Smooth muscle cell of the brain vasculature (primary cell): Measurements from ENCODE around the gene BRI3.
"Not testable (repeated sequence)": the region's sequence is repeated elsewhere in the genome, so short reads cannot be mapped to it uniquely, and the experiment has no call there.

Experiments used
- DNase-seq: peaks from one replicate; pipeline ENCODE4 v3.0.0-alpha.2; 2012; ENCODE audit warnings: low read depth, low spot score

BRI3 gene

DNA sequence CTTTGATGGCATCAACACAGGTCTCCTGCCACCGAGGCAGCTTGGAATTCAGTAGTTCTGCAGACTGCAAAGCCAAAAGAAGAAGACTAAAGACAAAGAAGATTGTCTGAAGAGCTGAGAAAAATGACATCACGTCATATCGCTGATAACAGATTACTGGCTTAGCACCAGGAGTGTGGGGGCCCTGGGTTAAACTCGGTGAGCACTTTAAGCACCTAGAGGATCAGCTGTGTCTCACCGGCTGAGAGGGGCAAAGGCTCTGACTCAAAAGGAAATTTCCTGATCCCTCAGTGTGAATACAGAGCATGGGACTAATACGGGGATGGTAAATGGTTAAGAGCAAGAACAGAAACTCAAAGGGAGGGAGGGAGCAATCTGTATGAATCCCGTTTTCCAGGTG is 30.7 kb downstream of the BRI3 start:
- DNase-seq = no peak

DNA sequence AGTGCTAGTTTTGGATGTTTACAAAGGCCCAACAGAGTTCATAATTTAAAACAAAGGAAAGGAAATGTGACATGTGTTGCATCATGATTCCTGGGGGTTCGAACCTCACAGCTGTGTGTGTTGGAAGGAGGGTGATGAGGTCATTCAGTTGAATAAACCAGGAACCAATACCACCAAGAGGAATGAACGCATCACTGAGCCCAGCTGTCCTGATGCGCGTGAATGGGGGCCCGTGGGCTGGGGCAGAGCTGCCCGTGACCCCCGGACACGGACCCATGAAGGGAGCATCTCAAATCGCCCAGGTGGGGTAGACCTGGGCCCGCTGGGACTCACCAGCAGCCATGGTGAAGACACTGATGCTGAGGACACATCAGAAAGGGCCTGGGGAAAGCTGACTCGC is 33.0 kb downstream of the BRI3 start:
- DNase-seq = no peak

DNA sequence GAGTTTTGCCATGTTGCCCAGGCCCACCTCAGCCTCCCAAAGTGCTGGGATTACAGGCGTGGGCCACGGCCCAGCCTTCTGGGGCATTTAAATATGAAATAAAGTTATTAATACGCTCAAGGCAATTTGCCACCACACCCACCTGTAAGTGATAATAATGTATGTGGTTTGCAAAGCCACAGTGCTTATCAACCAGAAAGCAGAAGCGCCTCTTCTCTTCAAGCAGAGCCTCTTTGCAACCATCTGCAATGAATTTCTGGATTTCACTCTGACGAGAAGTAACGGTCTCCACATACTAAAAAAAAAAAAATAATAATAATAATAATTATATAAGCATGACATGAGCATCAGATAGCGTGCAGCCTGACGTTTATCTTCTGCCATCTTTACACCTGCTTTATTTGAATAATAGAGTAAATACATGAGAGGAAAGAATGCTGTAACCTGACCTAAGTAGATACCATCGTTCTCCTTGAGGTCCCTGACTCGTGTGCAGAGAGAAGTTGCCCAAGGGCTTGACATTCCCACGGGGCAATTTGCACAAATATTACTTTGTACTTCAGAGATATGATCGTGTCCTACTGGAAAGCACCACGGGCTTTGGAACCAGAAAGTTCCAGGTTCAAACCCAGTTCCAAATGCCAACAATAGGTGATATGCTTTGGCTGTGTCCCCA is 34.0 kb downstream of the BRI3 start:
- DNase-seq = no peak

DNA sequence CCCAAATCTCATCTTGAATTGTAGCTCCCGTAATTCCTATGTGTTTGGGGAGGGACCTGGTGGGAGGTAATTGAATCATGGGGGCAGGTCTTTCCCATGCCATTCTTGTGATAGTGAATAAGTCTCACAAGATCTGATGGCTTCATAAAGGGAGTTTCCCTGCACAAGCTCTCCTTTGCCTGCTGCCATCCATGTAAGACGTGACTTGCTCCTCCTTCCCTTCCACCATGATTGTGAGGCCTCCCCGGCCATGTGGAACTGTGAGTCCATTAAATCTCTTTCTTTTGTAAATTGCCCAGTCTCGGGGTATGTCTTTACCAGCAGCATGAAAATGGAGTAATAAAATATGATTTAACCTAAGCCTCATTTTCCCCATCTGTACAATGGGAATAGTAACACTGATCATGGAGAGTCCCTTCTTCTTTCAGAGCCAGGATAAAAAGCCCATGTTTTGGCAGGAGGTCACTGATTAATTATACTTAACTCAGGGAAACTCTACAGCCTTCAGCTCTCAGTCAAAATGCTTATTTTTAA is 34.6 kb downstream of the BRI3 start:
- DNase-seq = not testable (repeated sequence)

DNA sequence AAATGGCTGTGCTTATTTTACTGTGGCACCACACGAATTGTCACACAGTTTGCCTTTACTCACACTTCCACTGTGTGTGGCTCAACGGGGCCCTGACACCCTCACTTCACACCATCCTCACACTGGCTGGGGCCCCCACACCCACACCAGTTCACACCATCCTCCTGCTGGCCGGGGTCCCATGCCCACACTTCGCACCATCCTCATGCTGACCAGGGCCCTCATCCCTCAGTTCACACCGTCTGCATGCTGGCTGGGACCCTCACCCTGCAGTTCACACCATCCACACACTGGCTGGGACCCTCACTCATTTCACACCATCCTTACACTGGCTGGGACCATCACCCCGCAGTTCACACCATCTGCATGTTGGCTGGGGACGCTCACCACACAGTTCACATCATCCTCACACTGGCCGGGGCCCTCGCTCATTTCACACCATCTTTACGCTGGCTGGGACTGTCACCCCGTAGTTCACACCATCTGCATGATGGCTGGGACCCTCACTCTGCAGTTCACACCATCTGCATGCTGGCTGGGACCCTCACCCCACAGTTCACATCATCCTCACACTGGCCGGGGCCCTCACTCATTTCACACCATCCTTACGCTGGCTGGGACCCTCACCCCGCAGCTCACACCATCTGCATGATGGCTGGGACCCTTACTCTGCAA is 36.0 kb downstream of the BRI3 start:
- DNase-seq = no peak

DNA sequence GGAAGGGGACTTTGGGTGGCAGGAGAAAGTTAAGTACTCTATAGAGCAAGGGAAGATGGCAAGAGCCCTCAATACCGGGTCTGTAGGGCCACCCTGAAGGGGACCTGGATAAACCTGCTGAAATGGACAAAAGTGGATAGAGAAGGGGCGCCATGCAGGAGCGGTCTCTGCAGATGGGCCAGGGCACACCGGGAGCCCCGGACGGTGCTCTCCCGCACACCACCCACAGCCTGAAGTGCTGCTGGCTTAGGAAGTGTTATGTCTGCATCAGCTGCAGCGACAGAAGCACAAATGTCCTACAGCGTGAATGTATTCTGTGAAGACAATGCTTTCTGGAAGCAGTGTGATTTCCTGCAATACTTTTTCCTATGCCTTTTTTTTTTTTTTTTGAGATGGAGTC is 37.7 kb downstream of the BRI3 start:
- DNase-seq = no peak

DNA sequence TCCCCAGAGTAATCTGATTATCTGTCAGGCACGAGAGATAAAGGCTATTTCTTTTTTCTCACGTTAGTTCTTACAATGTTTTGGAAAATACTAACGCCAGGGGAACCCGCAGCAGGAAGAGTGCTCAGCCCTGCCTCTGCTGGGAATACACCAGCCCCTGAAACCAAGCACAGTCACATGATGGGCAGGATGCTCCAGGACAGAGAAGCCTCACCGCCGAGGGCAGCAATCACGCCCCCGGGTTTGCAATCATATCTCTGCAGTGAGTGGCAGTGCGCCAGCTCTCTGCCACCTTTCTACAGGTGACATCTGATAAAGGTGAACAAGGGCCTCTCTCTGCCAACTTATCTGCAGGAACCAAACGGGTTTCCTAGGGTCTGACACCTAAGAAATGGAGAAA is 39.8 kb downstream of the BRI3 start:
- no peak for DNase-seq

DNA sequence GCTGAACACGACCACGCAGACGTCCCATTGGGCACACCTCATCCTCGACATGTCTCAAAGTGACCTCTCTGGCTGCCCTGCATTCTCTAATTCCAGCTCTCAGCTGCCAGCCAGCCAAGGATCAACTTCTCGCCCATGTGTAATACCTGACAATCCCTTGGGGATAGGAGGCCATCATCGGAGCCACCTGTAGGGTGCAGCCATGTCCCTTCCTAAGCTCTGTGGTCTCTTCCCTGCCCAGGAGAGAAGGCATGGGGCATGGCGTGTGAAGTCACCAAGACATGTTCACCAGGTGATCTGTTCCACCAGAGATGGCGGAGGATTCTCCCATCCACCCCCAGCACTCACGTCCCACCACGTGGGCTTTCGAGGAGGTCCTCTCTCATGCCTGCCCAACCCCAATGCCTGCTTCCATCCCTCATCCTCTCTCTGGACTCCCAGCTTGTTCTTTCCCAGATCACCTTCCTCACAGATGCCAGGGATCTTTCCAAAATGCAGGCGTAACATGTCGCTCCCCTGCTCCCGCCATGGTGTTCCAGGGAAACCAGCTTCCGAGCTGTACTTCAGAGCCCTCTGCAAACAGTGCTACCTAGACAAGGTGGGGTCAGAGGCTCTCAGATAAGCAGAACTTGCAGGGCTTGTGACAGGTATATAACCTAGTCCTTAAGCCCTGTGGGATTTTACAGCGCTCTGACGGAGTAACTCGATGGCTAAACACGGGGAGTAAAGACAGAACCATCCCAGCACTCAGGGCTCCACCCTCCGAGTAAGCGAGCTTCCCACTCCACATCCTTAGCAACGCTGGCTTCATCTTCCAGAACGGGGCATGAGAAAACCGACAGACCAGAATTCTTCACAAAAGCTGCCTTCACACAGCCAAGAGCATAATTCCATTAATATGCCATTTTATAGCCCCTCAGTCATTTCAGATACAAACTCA is 41.1 kb downstream of the BRI3 start:
- no peak for DNase-seq

DNA sequence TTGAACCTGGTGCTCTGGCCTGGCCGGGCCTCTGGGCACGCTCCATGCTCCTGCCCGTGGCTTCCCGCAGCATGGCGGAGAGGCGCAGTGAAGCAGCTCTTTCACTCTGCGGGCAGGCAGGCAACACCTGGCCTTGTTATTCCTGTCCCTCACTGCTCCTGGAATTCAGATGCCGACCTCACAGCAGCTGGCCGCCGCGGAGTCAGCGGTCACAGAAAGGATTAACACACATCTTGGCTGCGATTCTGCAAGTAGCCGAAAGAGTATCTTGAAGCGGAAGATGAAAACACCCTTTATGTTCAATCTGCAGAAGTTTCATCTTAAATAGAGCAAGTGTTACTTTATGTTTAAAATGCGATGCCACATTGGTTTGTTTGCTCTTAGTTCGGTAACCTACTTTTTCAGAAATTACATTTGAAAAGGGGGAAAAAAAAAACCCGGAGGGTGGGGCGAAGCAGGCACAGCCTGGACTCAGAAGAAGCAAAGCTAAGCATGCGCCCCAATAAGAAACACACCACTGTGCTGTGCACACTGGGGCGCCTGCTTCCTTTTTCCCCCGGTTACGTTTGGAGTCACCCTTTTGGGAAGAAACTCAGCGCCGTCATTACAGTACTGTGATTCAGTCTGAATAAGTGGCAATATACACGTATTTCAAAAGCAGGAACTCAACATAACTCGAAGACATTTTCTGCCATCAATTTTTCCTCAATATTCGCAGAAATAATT is 42.3 kb downstream of the BRI3 start:
- peak; percentile 73 for DNase-seq

DNA sequence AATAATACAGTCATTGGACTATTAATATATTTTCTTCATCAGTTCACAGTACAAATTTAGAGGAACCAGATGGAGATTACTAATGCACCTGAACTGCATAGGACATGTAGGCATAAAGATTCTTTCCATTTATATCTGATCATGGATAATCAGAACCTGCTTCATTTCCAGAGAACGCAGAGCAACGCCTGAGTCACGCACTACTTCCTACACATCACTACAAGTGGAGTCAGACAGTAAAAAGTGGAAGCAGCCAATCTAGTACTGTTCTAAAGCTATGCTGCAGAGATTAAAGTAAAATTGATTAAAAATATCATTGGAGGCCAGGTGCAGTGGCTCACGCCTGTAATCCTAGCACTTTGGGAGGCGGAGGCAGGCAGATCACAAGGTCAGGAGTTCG is 43.3 kb downstream of the BRI3 start:
- no peak for DNase-seq

DNA sequence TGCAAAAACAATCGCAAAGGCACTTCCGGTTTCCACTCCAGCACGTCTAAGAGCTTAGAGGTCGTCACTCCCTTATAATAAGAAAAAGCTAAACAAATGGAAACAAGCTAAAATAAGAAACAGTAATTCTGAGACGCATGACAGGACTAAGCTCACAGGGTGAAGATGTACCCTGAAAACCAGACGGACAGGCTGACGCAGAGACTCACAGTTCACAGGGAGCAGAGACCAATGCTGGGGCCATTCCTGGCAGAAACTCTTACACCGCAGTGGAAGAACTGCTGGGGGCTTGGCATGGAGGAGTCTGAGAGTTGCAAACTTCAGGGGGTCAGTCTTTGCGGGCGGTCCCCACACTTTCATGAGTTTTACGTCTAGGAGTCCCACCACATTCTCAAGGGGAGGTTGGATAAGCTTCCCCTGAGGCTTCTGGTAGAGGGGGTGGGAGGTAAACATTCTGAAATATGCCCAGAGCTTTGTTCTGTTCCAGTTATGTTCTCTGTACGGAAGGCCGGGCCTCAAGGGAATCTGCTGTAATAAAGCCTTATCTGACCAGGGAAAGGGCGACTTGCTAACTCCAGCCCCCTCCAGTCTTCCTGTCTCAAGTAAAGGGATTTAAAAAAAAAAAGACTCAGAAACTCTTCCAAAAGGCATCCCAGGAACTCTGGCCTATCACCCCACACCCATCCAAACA is 47.8 kb downstream of the BRI3 start:
- DNase-seq = peak; percentile 94

DNA sequence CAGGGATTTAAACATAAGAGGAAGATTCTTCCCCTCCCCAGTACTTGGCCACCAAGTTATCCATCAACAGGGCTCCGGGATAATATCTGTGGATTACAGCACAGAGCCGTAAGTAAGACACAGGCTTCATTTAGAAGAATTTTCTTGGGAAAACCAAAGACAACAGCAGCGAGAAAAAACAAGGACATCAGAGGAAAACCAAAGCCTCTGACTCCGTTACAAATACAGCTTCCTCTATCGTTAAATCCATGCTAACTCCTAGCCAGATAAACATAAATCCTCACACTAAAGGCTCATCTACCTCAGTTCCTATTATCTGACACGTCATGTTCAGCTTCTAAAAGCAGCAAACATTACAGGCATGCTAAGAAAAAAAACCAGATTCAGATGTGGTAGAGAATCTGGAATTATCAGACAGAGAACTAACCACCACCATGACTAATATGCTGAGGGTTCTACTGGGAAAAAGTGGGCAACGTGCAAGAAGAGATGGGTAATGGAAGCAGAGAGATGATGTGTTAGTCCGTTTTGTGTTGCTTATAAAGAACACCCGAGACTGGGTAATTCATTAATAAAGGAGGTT is 48.4 kb downstream of the BRI3 start:
- no peak for DNase-seq

DNA sequence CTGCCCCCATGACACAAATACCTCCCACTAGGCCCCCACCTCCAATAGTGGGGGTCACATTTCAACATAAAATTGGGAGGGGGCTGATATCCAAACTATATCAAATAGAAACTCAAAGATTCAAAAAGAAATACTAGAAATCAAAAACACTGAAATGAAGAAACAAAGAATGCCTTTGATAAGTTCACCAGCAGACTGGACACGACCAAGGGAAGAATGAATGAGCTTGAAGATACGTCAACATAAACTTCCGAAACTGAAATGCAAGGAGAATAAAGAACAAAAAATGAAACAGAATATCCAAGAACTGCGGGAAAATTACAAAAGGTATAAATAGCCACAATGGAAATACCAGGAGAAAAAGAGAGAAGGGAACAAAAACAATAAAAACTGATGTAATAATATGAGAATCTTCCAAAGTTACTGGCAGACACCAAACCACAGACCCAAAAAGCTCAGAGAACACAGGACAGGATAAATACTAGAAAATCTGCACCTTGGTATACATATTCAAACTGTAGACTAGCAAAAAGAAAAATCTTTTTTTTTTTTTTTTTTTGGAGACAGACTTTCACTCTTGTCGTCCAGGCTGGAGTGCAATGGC is 49.5 kb downstream of the BRI3 start:
- no peak for DNase-seq

DNA sequence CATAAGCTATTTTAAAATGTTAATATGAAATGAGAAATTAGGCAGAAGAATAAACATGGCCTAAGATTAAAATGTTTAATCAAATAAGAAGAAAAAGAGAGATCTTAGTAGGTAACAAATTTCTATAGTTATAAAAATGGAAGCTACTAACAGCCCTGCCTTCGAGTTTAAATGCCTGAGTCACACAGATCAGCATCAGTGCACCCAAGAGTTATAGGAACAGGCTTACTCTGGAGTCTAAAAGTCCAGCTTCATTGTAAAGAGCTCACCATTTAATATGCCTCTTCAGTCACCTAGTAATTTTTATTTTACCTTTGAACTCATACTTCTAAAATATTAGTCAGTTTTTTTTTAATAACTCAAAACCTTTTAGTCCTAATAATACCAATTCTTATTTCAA is 52.6 kb downstream of the BRI3 start:
- no peak for DNase-seq

DNA sequence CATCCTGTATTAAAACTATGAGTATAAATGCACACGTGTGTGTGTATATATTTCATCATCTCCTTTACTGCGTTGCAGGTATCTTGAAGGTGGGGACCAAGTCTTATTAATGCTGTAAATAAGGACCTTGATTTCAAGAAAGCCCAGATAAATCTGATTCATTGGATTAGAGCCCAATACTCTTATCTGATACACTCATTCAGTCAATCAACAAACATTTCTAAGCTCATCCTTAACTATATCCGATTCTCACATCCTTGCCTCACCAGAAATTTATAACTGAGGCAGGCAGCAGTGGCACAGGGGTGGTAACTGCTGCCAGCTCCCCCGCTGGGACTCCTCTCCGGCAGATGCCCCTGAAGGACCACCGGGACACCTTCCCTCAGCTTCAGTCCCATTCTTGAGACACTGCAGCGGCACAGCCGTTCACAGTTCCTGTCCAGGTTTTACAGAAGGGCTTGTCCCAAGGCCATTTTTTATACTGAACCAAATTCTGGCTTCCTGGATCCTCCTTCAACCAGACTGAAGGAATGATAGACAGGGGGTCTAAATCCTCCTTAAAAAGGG is 54.0 kb downstream of the BRI3 start:
- DNase-seq = no peak

DNA sequence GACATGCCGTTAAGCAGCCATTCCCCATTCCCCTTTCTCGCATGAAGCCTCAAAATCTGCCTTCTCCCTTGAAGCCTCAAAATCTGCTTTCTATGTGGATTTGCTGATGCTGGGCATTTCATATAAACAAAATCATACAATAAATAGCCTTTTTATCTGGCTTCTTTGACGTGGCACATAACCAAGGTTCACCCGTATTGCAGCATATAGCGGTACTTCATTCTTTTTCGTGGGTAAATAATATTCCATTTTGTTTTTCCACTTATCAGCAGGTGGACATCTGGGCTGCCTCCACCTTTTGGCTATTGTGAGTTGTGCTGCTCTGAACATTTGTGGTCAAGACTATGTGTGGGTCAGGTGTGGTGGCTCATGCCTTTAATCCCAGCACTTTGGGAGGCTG is 57.0 kb downstream of the BRI3 start:
- no peak for DNase-seq

DNA sequence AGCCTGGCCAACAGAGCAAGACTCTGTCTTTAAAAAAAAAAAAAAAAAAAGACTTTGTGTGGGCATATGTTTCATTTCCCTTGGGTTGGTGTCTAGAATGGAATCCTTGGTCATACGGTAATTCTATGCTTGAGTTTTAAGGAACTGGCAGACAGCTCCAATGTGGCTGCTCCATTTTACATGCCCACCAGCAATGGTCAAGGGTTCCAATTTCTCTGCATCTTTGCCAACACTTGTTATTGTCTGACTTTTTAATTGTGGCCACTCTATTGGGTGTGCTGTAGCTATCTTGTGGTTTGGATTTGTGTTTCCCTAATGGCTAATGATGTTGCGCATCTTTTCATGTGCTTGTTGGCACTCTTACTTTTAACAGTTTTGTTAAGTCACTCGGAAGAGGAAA is 57.6 kb downstream of the BRI3 start:
- no peak for DNase-seq

DNA sequence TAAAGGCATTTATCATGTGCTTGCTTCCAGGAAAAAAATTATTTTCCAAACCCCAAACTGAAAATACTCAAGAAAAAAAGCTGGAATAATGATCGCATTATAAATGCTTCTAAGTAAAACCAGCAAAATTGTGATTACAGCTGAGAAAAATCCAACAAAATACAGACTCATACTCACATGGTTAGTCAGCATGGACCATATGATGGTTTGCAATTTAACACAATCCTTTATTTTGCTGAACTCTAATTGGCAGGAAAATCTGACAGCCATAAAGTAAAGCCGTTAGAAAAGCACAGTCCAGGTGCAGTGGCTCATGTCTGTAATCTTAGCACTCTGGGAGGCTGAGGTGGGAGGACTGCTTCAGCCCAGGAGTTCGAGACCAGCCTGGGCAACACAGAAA is 59.6 kb downstream of the BRI3 start:
- DNase-seq = no peak
